HFFc6 (cell line): ENCODE data around the gene SNX30. TPM values are rescaled to one million over a fixed set of nuclear protein-coding genes. Genes with fewer than 3 reads are reported as not detected.

Experiments
- DNase-seq: peaks from one replicate; pipeline ENCODE4 v3.0.0-alpha.2; 2018
- H3K27ac Mint-ChIP-seq: 2 replicates; pipeline ENCODE4 v1.8.0; 2020; ENCODE audit warnings: mild to moderate bottlenecking, mixed read lengths
- H3K27me3 Mint-ChIP-seq: 2 replicates; pipeline ENCODE4 v1.8.0; 2021; ENCODE audit warnings: mild to moderate bottlenecking, moderate library complexity, mixed read lengths; ENCODE audit not compliant: insufficient read depth
- H3K36me3 Mint-ChIP-seq: 2 replicates; pipeline ENCODE4 v1.8.0; 2021; ENCODE audit warnings: low read depth, mixed read lengths
- H3K4me1 Mint-ChIP-seq: 2 replicates; pipeline ENCODE4 v1.8.0; 2020; ENCODE audit warnings: low read depth, mixed read lengths
- H3K4me3 Mint-ChIP-seq: 2 replicates; pipeline ENCODE4 v1.8.0; 2020; ENCODE audit warnings: mild to moderate bottlenecking, moderate library complexity, mixed read lengths
- H3K9me3 Mint-ChIP-seq: 2 replicates; pipeline ENCODE4 v1.8.0; 2020; ENCODE audit warnings: mild to moderate bottlenecking, mixed read lengths
- CTCF ChIP-seq: fragments of 200-600 bp; sonication (generic); IDR thresholded peaks from 2 replicates; pipeline ENCODE4 v1.5.0; 2021; ENCODE audit warnings: antibody characterized with exemption, mild to moderate bottlenecking
- total RNA-seq, 6 experiments: library from RNA; stranded (reverse); fragmentation: NEBNext Ultra II Directional; extraction: Animal tissue kit (Norgen Biotek cat#: 25700); gene quantifications; 2 replicates in 1 of 6; 3 replicates in 5 of 6; pipeline ENCODE4 v1.2.3, GENCODE V29; 2021

The SNX30 gene
- total RNA-seq, 6 experiments from 2014 or later = 11.1 to 14.9 (median 13.9) TPM

- peaks cover 19% of the 10 kb centered on the region for H3K4me1 Mint-ChIP-seq
- DNase-seq = no peak
- no peak overlapping the region for H3K4me3 Mint-ChIP-seq
- no peak overlapping the region for H3K27ac Mint-ChIP-seq
- peaks cover 14% of the 10 kb centered on the region for H3K36me3 Mint-ChIP-seq
- H3K27me3 Mint-ChIP-seq = no peaks in the 10 kb centered on the region; the same call in 1 of the 2 replicates
- no peak for TF ChIP-seq CTCF
- no peaks in the 10 kb centered on the region for H3K9me3 Mint-ChIP-seq
Observed at GRCh38 chr9:112823257-112823656, 72.7 kb downstream of the SNX30 start.

DNA sequence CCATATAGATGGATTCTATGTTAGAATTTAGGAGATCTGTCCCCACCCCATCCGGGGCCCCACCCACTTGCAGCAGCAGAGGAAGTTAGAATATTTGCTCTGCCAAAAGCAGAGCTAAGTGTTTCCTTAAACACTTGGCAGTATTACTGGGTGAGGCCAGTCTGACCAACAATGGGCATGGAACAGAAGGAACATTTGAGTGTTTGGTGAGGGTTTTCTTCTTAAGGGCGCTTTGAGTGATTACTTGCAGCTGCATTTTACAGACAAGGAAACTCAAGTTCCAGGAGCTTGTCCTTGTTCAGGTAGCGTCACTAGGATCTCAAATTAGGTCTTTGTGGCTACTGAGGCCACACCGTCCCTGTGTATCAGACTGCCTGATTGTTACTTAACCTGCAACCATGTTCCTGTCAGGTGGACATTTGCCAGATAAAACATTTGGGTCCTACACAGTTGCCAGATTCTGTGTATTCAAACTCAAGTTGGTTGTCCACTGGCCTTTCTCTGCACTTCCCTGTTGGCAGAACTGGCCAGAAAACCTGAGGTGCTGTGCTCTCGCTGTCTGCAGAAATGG lies 80.8 kb downstream of the SNX30 start:
- Mint-ChIP-seq H3K9me3 (no peaks in the 10 kb centered on the region), H3K4me1 (no peaks in the 10 kb centered on the region), H3K27me3 (no peaks in the 10 kb centered on the region; the same call in 1 of the 2 replicates), H3K27ac (no peak overlapping the region), H3K36me3 (no peaks in the 10 kb centered on the region), H3K4me3 (no peak overlapping the region)
- DNase-seq = no peak
- TF ChIP-seq CTCF = no peak

- TF ChIP-seq CTCF = no peak
- Mint-ChIP-seq H3K36me3 (no peaks in the 10 kb centered on the region), H3K4me1 (no peaks in the 10 kb centered on the region)
Observed at GRCh38 chr9:112831969-112832368, 81.4 kb downstream of the SNX30 start.

GRCh38 chr9:112833081-112833480 lies 82.5 kb downstream of the SNX30 start:
- Mint-ChIP-seq H3K27ac (no peak overlapping the region), H3K27me3 (no peaks in the 10 kb centered on the region; the same call in 1 of the 2 replicates), H3K9me3 (no peaks in the 10 kb centered on the region), H3K36me3 (no peaks in the 10 kb centered on the region), H3K4me3 (no peak overlapping the region), H3K4me1 (no peaks in the 10 kb centered on the region)
- TF ChIP-seq CTCF = no peak
- no peak for DNase-seq

More at GRCh38 chr9:112831969-112832368, 81.4 kb downstream of the SNX30 start:
- no peaks in the 10 kb centered on the region for H3K9me3 Mint-ChIP-seq
- H3K4me3 Mint-ChIP-seq = no peak overlapping the region
- no peaks in the 10 kb centered on the region; the same call in 1 of the 2 replicates for H3K27me3 Mint-ChIP-seq
- DNase-seq = no peak
- H3K27ac Mint-ChIP-seq = no peak overlapping the region

- no peak for DNase-seq
- Mint-ChIP-seq H3K36me3 (peaks cover 12% of the 10 kb centered on the region; the same call in 1 of the 2 replicates), H3K27ac (no peak overlapping the region), H3K9me3 (no peaks in the 10 kb centered on the region), H3K4me3 (no peak overlapping the region), H3K27me3 (no peaks in the 10 kb centered on the region; the same call in 1 of the 2 replicates), H3K4me1 (no peaks in the 10 kb centered on the region)
- no peak for TF ChIP-seq CTCF
Observed at GRCh38 chr9:112836394-112836793, 85.8 kb downstream of the SNX30 start.
